A673 (cell line): ENCODE measurements around the gene INCA1.

Source experiments
- EZH2 ChIP-seq: fragments of 200-600 bp; sonication (generic); IDR thresholded peaks from 2 replicates; pipeline ENCODE4 v1.6.1; 2017; ENCODE audit warnings: borderline replicate concordance, low read depth, mild to moderate bottlenecking, mixed read lengths, antibody characterized with exemption, low read length; ENCODE audit not compliant: poor library complexity, severe bottlenecking
- TF ChIP-seq, protein P1 (sequence below): fragments of 300-800, 200-600 bp; sonication (generic); conservative IDR thresholded peaks from 2 replicates; pipeline ENCODE4 v1.5.1; 2017; ENCODE audit warnings: low read depth, mild to moderate bottlenecking, antibody characterized with exemption, low read length, moderate library complexity, mixed read lengths

DNA sequence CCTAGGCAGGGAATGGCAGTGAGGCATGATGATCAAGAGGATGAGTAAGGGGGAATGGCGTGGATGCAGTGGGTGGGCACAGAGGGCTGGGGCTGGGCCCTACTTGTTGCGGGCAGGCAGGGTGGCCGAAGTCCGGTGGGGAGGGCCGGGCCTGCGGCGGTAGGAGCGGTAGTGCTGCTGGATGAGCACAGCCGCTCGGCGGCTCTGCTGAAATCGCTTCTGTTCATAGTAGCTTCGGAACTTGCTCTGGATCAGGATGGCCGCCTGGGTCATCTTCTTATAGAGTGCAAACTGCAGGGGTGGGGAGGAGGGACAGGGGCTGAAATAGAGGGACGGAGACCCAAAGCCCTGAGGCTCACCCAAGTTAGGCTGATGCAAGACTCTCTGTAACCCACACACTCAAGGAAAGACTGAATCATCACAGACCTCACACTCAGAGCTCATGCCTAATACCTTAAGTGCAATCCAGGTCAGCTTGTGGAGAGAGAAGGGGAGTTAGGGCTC is 28.2 kb downstream of the INCA1 start:
- TF ChIP-seq, protein P1, sequence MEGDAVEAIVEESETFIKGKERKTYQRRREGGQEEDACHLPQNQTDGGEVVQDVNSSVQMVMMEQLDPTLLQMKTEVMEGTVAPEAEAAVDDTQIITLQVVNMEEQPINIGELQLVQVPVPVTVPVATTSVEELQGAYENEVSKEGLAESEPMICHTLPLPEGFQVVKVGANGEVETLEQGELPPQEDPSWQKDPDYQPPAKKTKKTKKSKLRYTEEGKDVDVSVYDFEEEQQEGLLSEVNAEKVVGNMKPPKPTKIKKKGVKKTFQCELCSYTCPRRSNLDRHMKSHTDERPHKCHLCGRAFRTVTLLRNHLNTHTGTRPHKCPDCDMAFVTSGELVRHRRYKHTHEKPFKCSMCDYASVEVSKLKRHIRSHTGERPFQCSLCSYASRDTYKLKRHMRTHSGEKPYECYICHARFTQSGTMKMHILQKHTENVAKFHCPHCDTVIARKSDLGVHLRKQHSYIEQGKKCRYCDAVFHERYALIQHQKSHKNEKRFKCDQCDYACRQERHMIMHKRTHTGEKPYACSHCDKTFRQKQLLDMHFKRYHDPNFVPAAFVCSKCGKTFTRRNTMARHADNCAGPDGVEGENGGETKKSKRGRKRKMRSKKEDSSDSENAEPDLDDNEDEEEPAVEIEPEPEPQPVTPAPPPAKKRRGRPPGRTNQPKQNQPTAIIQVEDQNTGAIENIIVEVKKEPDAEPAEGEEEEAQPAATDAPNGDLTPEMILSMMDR: no peak
- TF ChIP-seq EZH2: no peak
